Large intestine (tissue), 3 donors: ENCODE measurements around the gene ZNF580. TPM values are rescaled to one million over a fixed set of nuclear protein-coding genes. Genes with fewer than 3 reads are reported as not detected.

Source experiments
- DNase-seq, 2 donors: peaks; one replicate each; pipeline versions ENCODE4 v3.0.0 to v3.0.0-alpha.2; 2013
- H3K27ac ChIP-seq: one replicate; pipeline ENCODE4 v1.5.1; 2013; ENCODE audit warnings: low read length
- H3K27me3 ChIP-seq: 2 replicates; pipeline ENCODE4 v1.6.1; 2013; ENCODE audit warnings: low read length; ENCODE audit not compliant: control insufficient read depth, insufficient read depth
- H3K36me3 ChIP-seq: 2 replicates; pipeline ENCODE4 v1.6.1; 2013; ENCODE audit warnings: low read length; ENCODE audit not compliant: control insufficient read depth, insufficient read depth
- H3K4me1 ChIP-seq: one replicate; pipeline ENCODE4 v1.6.1; 2013; ENCODE audit warnings: low read length; ENCODE audit not compliant: control insufficient read depth, insufficient read depth
- H3K4me3 ChIP-seq: one replicate; pipeline ENCODE4 v1.5.1; 2013; ENCODE audit warnings: low read length
- H3K9me3 ChIP-seq: one replicate; pipeline ENCODE4 v1.6.1; 2013; ENCODE audit warnings: mild to moderate bottlenecking, low read depth, low read length, moderate library complexity; ENCODE audit not compliant: control insufficient read depth
- WGBS: methylation state at CpG from one replicate; pipeline ENCODE4 v1.1.5; 2013; ENCODE audit warnings: low lambda C conversion rate; ENCODE audit not compliant: insufficient coverage; 5-methylcytosine and 5-hydroxymethylcytosine counted together
- polyA plus RNA-seq: library from polyadenylated mRNA; unstranded; fragments of 120-200 nt; gene quantifications from one replicate; pipeline ENCODE4 v1.2.1, GENCODE V29; 2013

Gene ZNF580
- polyA plus RNA-seq, 1 donor = 31.3 TPM

DNA sequence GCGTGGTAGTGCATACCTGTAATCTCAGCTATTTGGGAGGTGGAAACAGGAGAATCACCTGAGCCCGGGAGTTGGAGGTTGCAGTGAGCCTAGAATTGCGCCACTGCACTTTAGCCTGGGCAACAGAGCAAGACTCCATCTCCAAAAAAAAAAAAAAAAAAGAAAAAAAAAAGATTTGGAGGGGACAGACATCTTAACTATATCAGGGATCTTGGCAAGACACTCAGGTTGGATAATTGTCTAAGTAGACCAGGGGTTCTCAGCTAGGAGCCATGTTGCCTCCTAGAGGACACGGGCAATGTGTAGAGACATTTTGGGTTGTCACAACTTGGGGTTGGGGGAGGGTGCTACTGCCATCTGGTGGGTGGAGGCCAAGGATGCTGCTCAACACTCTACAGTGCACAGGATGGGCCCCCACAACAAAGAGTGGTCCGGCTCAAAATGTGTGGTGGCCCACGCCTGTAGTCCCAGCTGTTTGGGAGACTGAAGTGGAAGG, 1.9 kb upstream of the ZNF580 start:
- peak in 1 of 2 donors; percentile 22 for DNase-seq
- peaks cover 5% of the 10 kb centered on the region for H3K9me3 ChIP-seq
- peaks cover 4% of the 10 kb centered on the region for H3K36me3 ChIP-seq
- no CpG with 5 or more reads among the region's 6 CpGs for WGBS
- no peak overlapping the region for H3K27ac ChIP-seq
- H3K4me1 ChIP-seq = peaks cover 28% of the 10 kb centered on the region
- H3K27me3 ChIP-seq = no peaks in the 10 kb centered on the region
- H3K4me3 ChIP-seq = no peak overlapping the region

DNA sequence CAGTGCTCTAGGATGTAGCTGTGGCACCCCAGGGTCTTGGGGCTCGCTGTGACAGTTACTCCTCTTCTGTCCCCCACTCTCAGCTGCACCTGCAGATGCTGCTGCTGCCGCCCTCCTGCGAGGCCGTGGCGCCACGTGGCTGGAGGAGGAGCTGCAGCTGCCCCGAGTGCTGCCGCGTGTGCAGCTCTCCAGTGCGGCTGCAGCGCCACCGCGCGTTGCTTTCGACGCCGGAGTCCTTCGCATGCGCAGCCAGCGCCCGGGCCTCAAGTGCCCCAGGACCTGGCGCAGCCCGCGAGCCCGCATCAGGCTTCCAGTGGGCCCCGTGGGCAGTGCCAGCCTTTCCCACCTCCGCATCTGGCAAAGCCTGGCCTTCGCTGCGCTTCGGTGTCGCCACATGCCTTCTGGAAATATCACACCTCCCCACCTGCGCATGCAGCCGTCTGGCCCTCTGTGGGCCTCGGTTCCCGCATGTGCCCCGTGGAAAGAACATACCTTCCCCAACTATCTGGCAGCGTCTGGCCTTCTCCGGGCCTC, 692 bp upstream of the ZNF580 start:
- H3K9me3 ChIP-seq = peaks cover 5% of the 10 kb centered on the region
- no peaks in the 10 kb centered on the region for H3K27me3 ChIP-seq
- H3K4me1 ChIP-seq = peaks cover 32% of the 10 kb centered on the region
- H3K36me3 ChIP-seq = peaks cover 11% of the 10 kb centered on the region
- peak; percentile 74 to 81 for DNase-seq
- peak overlapping the region; percentile 78 for H3K4me3 ChIP-seq
- H3K27ac ChIP-seq = peak overlapping the region; percentile 77
- WGBS = no CpG with 5 or more reads among the region's 38 CpGs

GRCh38 chr19:55641426-55642152, 787 bp downstream of the ZNF580 start:
- H3K4me1 ChIP-seq = peaks cover 21% of the 10 kb centered on the region
- 3% methylated on average over 3 of the region's 25 CpGs for WGBS
- H3K4me3 ChIP-seq = peak overlapping the region; percentile 78
- peak in 1 of 2 donors; percentile 46 for DNase-seq
- H3K27ac ChIP-seq = peak overlapping the region; percentile 62
- H3K9me3 ChIP-seq = peaks cover 5% of the 10 kb centered on the region
- peaks cover 16% of the 10 kb centered on the region for H3K36me3 ChIP-seq
- no peaks in the 10 kb centered on the region for H3K27me3 ChIP-seq

DNA sequence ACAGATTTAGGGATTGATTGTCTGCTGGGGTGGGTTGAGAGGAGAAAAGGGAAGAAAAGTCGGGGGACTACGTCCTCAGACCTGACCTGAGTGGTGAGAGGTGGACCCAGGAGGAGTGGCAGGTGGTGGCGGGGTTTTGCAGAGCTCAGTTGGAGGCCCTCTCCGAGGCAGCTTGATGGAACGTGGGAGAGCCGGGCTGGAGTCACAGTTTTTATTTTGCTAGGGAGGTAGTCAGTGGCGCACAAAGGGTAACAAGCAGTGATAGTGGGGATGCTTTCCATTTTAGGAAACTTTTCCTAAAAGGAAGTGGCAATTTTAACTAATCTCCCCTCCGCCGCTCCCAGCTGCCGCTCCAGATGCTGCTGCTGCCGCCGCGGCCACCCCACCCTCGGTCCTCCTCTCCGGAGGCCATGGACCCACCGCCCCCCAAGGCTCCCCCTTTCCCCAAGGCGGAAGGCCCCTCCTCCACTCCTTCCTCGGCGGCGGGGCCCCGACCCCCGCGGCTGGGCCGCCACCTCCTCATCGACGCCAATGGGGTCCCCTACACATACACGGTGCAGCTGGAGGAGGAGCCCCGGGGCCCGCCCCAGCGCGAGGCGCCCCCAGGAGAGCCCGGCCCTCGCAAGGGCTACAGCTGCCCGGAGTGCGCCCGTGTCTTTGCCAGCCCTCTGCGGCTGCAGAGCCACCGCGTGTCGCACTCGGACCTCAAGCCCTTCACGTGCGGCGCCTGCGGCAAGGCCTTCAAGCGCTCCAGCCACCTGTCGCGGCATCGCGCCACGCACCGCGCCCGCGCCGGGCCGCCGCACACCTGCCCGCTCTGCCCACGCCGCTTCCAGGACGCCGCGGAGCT, 1.6 kb downstream of the ZNF580 start:
- WGBS = no CpG with 5 or more reads among the region's 65 CpGs
- DNase-seq = peak in 1 of 2 donors; percentile 55
- peak overlapping the region; percentile 78 for H3K4me3 ChIP-seq

DNA sequence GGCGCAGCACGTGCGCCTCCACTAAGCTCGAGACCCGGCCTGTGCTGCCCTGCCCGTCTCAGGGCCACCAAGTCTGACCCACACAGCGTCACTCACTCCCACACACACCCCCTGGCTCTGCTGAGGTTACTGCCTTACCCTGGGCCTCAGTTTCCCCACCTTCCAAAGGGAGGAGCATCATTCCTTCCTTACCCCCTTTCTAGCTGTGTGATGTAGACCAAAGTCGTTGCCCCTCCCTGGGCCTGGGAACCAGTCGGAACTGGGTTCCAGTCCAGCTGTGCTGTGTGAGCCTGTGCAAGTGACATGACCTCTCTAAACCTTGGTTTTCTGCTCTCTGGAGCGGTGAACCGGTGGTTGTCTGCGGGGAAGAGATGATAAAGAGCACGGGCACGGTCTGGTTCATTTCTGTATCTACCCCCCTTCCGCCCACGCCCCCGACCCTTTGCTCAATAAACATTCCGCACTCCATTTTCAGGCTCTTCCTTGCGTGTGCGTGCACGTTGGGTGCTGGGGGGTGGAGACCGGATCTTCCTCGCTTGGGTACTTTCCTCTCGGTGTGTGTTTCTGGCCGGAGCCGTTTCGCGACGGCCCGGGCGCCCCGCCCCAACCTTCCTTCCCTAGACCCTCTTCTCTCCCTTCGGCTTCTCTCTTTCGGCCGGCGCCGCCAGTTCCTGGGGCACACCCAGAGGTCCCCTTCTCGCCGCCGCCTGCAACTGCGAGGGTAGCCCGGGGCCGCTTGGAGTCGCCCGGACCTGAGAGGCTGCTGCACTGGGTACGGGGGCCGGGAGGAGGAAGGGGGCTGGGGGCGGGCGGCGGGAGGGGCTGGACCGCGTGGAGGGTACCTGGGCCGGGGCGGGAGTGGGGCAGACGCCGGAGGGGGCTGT, 2.4 kb downstream of the ZNF580 start, which contains the start of gene ZNF581:
Gene ZNF581, plus strand, starts transcription at position 647 of the 884 bp plus-strand sequence. CDS start 923 bp downstream, outside the sequence.
- 0% methylated on average over 1 of the region's 56 CpGs for WGBS
- peaks cover 21% of the 10 kb centered on the region for H3K4me1 ChIP-seq

More for the DNA sequence above, 1.6 kb downstream of the ZNF580 start:
- Histone ChIP-seq H3K27me3 (no peaks in the 10 kb centered on the region), H3K9me3 (peaks cover 5% of the 10 kb centered on the region), H3K36me3 (peaks cover 16% of the 10 kb centered on the region), H3K27ac (no peak overlapping the region), H3K4me1 (peaks cover 21% of the 10 kb centered on the region)

DNA sequence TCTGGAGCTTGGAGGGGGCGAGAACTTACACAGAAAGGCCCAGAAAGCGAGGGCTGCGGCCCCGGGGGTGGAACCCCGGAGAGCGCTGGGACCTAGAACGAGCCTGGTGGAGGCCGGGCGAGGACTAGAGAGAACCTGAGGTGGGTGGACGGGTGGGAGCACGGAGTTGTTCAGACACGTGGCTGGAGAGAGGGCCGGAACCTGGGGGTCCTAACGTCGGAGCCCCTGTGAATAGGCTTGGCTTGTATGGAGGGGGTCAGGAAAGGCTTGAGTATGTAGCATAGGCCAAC, 3.0 kb downstream of the ZNF580 start:
- no peak overlapping the region for H3K27ac ChIP-seq
- no CpG with 5 or more reads among the region's 15 CpGs for whole genome bisulfite sequencing
- peaks cover 12% of the 10 kb centered on the region for H3K36me3 ChIP-seq
- peaks cover 24% of the 10 kb centered on the region for H3K4me1 ChIP-seq
- peak overlapping the region; percentile 78 for H3K4me3 ChIP-seq
- H3K9me3 ChIP-seq = peaks cover 5% of the 10 kb centered on the region
- H3K27me3 ChIP-seq = no peaks in the 10 kb centered on the region
- DNase-seq = no peak

More for the DNA sequence above, 2.4 kb downstream of the ZNF580 start, which contains the start of gene ZNF581:
- Histone ChIP-seq H3K9me3 (peaks cover 5% of the 10 kb centered on the region), H3K36me3 (peaks cover 16% of the 10 kb centered on the region), H3K27me3 (no peaks in the 10 kb centered on the region), H3K27ac (peak within 1 kb of the TSS; percentile 68), H3K4me3 (peak within 1 kb of the TSS; percentile 78)
- DNase-seq = peak; percentile 47 to 76

DNA sequence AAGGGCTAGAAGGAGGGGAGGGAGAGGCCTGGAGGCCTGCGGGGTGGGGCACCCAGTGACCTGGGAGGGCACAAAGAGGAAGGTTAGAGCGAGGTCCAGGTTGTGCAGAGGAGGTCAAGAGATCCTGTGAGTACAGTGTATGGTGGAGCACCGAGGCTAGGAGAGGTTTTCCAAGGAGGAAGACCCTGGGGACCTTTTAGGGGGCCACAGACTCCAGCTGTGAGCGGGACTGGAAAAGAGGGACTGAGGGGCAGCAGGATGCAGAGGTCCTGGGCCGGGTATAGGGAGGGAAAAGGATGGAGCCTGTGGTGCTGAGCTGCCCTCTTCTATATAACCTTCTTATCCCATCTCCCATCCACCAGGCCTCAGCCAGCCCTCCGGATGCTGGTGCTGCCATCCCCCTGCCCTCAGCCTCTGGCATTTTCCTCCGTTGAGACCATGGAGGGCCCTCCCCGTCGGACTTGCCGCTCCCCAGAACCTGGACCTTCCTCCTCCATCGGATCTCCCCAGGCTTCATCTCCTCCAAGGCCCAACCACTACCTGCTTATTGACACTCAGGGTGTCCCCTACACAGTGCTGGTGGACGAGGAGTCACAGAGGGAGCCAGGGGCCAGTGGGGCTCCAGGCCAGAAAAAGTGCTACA, 3.5 kb downstream of the ZNF580 start:
- no CpG with 5 or more reads among the region's 12 CpGs for WGBS
- peaks cover 25% of the 10 kb centered on the region for H3K4me1 ChIP-seq
- no peaks in the 10 kb centered on the region for H3K27me3 ChIP-seq
- no peak for DNase-seq
- H3K9me3 ChIP-seq = peaks cover 5% of the 10 kb centered on the region
- H3K27ac ChIP-seq = no peak overlapping the region
- H3K36me3 ChIP-seq = peaks cover 12% of the 10 kb centered on the region
- peak overlapping the region; percentile 78 for H3K4me3 ChIP-seq

- peaks cover 12% of the 10 kb centered on the region for H3K36me3 ChIP-seq
- H3K27ac ChIP-seq = no peak overlapping the region
- no CpG with 5 or more reads among the region's 28 CpGs for WGBS
- H3K4me3 ChIP-seq = peak overlapping the region; percentile 78
- no peaks in the 10 kb centered on the region for H3K27me3 ChIP-seq
- peaks cover 25% of the 10 kb centered on the region for H3K4me1 ChIP-seq
- no peak for DNase-seq
- peaks cover 3% of the 10 kb centered on the region for H3K9me3 ChIP-seq
These were observed 4.2 kb downstream of the ZNF580 start for GRCh38 chr19:55644842-55645511.

DNA sequence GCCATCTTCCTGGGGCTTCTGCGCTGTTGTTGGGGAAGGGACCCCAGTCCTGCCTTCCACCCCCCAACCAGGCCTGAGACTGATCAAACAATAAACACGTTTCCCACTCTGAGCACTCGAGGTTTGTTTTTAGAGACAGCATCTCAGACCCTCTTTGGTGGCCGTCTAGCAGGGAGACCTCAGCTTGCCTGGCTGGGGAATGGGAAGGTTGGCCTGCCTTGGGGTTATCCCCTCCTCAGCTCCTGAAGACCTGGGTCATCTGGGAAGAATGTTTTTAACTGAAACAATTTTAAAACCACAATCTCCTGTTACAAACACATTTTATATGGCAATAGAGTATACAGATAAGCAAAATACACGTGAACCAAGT, 4.7 kb downstream of the ZNF580 start:
- H3K27ac ChIP-seq = no peak overlapping the region
- 80% methylated on average over 1 of the region's 5 CpGs for WGBS

More for the DNA sequence above, 4.7 kb downstream of the ZNF580 start:
- Histone ChIP-seq H3K36me3 (peaks cover 12% of the 10 kb centered on the region), H3K4me3 (no peak overlapping the region), H3K27me3 (no peaks in the 10 kb centered on the region), H3K9me3 (no peaks in the 10 kb centered on the region), H3K4me1 (peaks cover 19% of the 10 kb centered on the region)
- DNase-seq = no peak
